HCT116 (cell line): ENCODE results near the gene FBXO31. TPM values are rescaled to one million over a fixed set of nuclear protein-coding genes. Genes with fewer than 3 reads are reported as not detected.

Experiments
- ATAC-seq: fragments of 200-7000 bp; cut with Tn5 transposase; 2 replicates; pipeline ENCODE4 v1.9.1; 2020; ENCODE audit warnings: mild to moderate bottlenecking, moderate library complexity
- BruUV-seq: library from RNA; stranded (reverse); fragments of 400-500 nt; replicated peaks from 2 replicates; lab custom pipeline; 2021; lab: Mats Ljungman, UMichigan
- CTCF ChIA-PET: fragments of 300-600 bp; sonication (Branson Sonifier 250); formaldehyde crosslinking; loops from one replicate; lab custom pipeline; 2021; ENCODE audit warnings: antibody characterized with exemption; lab: Charles Lee
- POLR2A ChIA-PET: fragments of 300-600, 350-600 bp; sonication (Branson Sonifier 250); formaldehyde crosslinking; loops from one replicate; lab custom pipeline; 2021; ENCODE audit warnings: antibody characterized with exemption; lab: Charles Lee
- RAD21 ChIA-PET, 2 experiments: fragments of 300-600 bp; sonication (Branson Sonifier 250); formaldehyde crosslinking; loops; one replicate each; lab custom pipeline; 2023; ENCODE audit warnings: low total read pairs in 2 of 2; ENCODE audit not compliant: uncharacterized antibody in 2 of 2, unreplicated experiment in 2 of 2, low non-redundant PET in 1 of 2; lab: Charles Lee
- DNase-seq: peaks from one replicate; pipeline ENCODE4 v3.0.0-alpha.2; 2010; ENCODE audit warnings: low read depth, low spot score
- H2AFZ ChIP-seq: fragments of 200-600 bp; shearing (Covaris generic), sonication (generic); 2 replicates; pipeline ENCODE4 v1.6.1; 2017; ENCODE audit warnings: low read depth, mixed run types, mixed read lengths, antibody characterized with exemption, low read length; ENCODE audit not compliant: poor library complexity, severe bottlenecking
- H3K27ac ChIP-seq: 2 replicates; pipeline ENCODE4 v1.5.1; 2012; ENCODE audit warnings: low read depth, low read length
- H3K27me3 ChIP-seq: fragments of 200-600 bp; sonication (generic); 2 replicates; pipeline ENCODE4 v1.6.1; 2016; ENCODE audit warnings: mixed run types, low read length, mixed read lengths; ENCODE audit not compliant: insufficient read depth
- H3K36me3 ChIP-seq, 2 experiments: fragments of 200-500 bp in 1 of 2; fragments of 200-600 bp in 1 of 2; sonication (Bioruptor generic) in 1 of 2; sonication (generic) in 1 of 2; 2 replicates each; pipeline versions ENCODE4 v1.5.1 to v1.6.1; 2014 to 2016; ENCODE audit warnings: low read length in 2 of 2, inconsistent platforms in 1 of 2, mixed read lengths in 1 of 2, mixed run types in 1 of 2; ENCODE audit not compliant: insufficient read depth in 2 of 2, control insufficient read depth in 1 of 2
- H3K4me1 ChIP-seq, 2 experiments: fragments of 200-600 bp in 1 of 2; sonication (generic) in 1 of 2; 2 replicates each; pipeline versions ENCODE4 v1.5.1 to v1.6.1; 2012 to 2017; ENCODE audit warnings: low read length in 2 of 2, inconsistent platforms in 1 of 2, mild to moderate bottlenecking in 1 of 2, mixed read lengths in 1 of 2, mixed run types in 1 of 2, moderate library complexity in 1 of 2; ENCODE audit not compliant: insufficient read depth in 2 of 2, control insufficient read depth in 1 of 2
- H3K4me2 ChIP-seq: fragments of 200-600 bp; sonication (generic); 2 replicates; pipeline ENCODE4 v1.6.1; 2017; ENCODE audit warnings: mixed run types, low read length, mixed read lengths
- H3K4me3 ChIP-seq, 2 experiments: fragments of 200-600 bp in 1 of 2; sonication (generic) in 1 of 2; replicated peaks in 1 of 2; 2 replicates each; pipeline ENCODE4 v1.5.1; 2011 to 2016; ENCODE audit warnings: low read length in 2 of 2, control low read depth in 1 of 2, low read depth in 1 of 2, mild to moderate bottlenecking in 1 of 2, mixed read lengths in 1 of 2, mixed run types in 1 of 2
- H3K79me2 ChIP-seq: fragments of 200-600 bp; sonication (generic); 2 replicates; pipeline ENCODE4 v1.6.1; 2017; ENCODE audit warnings: mild to moderate bottlenecking, mixed run types, low read length, moderate library complexity, mixed read lengths; ENCODE audit not compliant: insufficient read depth
- H3K9ac ChIP-seq: fragments of 200-600 bp; sonication (generic); 2 replicates; pipeline ENCODE4 v1.6.1; 2016; ENCODE audit warnings: low read length, mixed read lengths
- H3K9me2 ChIP-seq: fragments of 200-600 bp; sonication (generic), shearing (Covaris generic); 2 replicates; pipeline ENCODE4 v1.6.1; 2017; ENCODE audit warnings: mixed run types, mild to moderate bottlenecking, moderate library complexity; ENCODE audit not compliant: insufficient read depth
- H3K9me3 ChIP-seq, 2 experiments: fragments of 200-500 bp in 1 of 2; fragments of 200-600 bp in 1 of 2; sonication (Bioruptor generic) in 1 of 2; sonication (generic) in 1 of 2; 2 replicates each; pipeline ENCODE4 v1.6.1; 2014 to 2017; ENCODE audit warnings: low read length in 2 of 2, mixed read lengths in 2 of 2, inconsistent platforms in 1 of 2, low read depth in 1 of 2, mild to moderate bottlenecking in 1 of 2, mixed run types in 1 of 2, moderate library complexity in 1 of 2; ENCODE audit not compliant: control insufficient read depth in 1 of 2, insufficient read depth in 1 of 2
- H4K20me1 ChIP-seq: fragments of 200-600 bp; sonication (generic), shearing (Covaris generic); 2 replicates; pipeline ENCODE4 v1.6.1; 2017; ENCODE audit warnings: mixed run types, mild to moderate bottlenecking, moderate library complexity; ENCODE audit not compliant: insufficient read depth
- CBX3 ChIP-seq: IDR thresholded peaks from 2 replicates; pipeline ENCODE4 v1.6.1; 2012; ENCODE audit warnings: low read depth
- EGR1 ChIP-seq: IDR thresholded peaks from 2 replicates; pipeline ENCODE4 v1.6.1; 2012; ENCODE audit warnings: low read depth
- ELF1 ChIP-seq: IDR thresholded peaks from 2 replicates; pipeline ENCODE4 v1.6.1; 2012; ENCODE audit warnings: low read depth, borderline replicate concordance
- EZH2 ChIP-seq: fragments of 200-600 bp; sonication (generic); IDR thresholded peaks from 2 replicates; pipeline ENCODE4 v1.6.1; 2017; ENCODE audit warnings: antibody characterized with exemption, mixed run types
- EZH2phosphoT487 ChIP-seq: fragments of 200-600 bp; IDR thresholded peaks from 2 replicates; pipeline ENCODE4 v1.6.1; 2018; ENCODE audit warnings: antibody characterized with exemption, borderline replicate concordance
- JUND ChIP-seq: IDR thresholded peaks from 2 replicates; pipeline ENCODE4 v1.6.1; 2012
- MAX ChIP-seq: IDR thresholded peaks from 2 replicates; pipeline ENCODE4 v1.6.1; 2012
- SIN3A ChIP-seq: IDR thresholded peaks from 2 replicates; pipeline ENCODE4 v1.6.1; 2012; ENCODE audit warnings: low read depth
- SRF ChIP-seq: IDR thresholded peaks from 2 replicates; pipeline ENCODE4 v1.6.1; 2012; ENCODE audit warnings: low read depth
- TCF7L2 ChIP-seq: IDR thresholded peaks from 2 replicates; pipeline ENCODE4 v1.7.0; 2011; ENCODE audit warnings: borderline replicate concordance, inconsistent platforms; ENCODE audit not compliant: insufficient read depth, insufficient read length; ENCODE audit errors: extremely low read depth
- YY1 ChIP-seq: IDR thresholded peaks from 2 replicates; pipeline ENCODE4 v1.6.1; 2011; ENCODE audit warnings: low read length, low read depth, moderate library complexity, mild to moderate bottlenecking; ENCODE audit not compliant: insufficient replicate concordance; ENCODE audit errors: extremely low read depth
- intact Hi-C: fragments of 100-400 bp; cut with micrococcal nuclease; formaldehyde crosslinking; loops from 2 replicates; pipeline ENCODE4 v1.10.0; 2022
- total RNA-seq: library from RNA; stranded (reverse); gene quantifications from one replicate; pipeline ENCODE4 v1.2.1, GENCODE V29; 2021; ENCODE audit not compliant: unreplicated experiment
- TF ChIP-seq, protein P1 (sequence below): IDR thresholded peaks from 2 replicates; pipeline ENCODE4 v1.6.1; 2012; ENCODE audit warnings: low read depth

Gene FBXO31
- total RNA-seq, 1 experiment from 2014 or later: 52.1 TPM

DNA sequence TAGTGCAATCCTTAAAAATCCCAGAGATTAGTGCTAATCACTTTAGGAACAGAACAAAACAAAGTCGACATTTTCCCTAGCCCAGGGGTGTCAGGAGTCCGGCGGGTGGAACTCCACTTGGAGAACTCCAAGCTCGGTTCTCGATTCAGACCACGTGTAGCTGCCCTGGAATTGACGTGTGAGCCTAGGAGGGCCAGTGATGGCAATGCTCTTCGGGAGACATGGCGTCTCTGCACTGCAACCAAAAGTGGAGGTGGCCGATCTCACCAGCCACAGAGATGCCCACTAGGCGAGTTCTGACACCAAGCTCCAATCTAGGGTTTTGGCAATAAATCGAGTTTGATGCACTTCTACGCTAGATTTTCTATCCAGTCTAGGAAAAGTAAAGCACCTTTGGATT is 26.2 kb upstream of the FBXO31 start:
- TF ChIP-seq ELF1 (no peak), TCF7L2 (no peak), EZH2phosphoT487 (no peak), JUND (no peak), SIN3A (no peak), CBX3 (no peak), EZH2 (no peak), EGR1 (no peak)
- peaks cover 25% of the 10 kb centered on the region for H4K20me1 ChIP-seq
- peaks cover 21 to 26% of the 10 kb centered on the region in 2 experiments; a peak in 3 of 4 replicates for H3K36me3 ChIP-seq
- H3K9ac ChIP-seq: no peak overlapping the region
- no peak overlapping the region for H3K27ac ChIP-seq
- no peak overlapping the region for H3K4me2 ChIP-seq
- ChIA-PET POLR2A (no interaction called here), CTCF (interaction anchor here (0.6 to 1.2 kb wide), 4 partner anchors 10 to 226 kb away, joined by 3 to 5 read pairs (median 3); no protein-coding TSS in a partner anchor), RAD21 (no interaction called here)
- peaks cover 24 to 42% of the 10 kb centered on the region in 2 experiments for H3K4me1 ChIP-seq
- H3K4me3 ChIP-seq: no peak overlapping the region
- DNase-seq (no peak), ATAC-seq (no peak)
- intact Hi-C loops: loop anchor here (5.0 kb wide), 1 partner anchor 48 kb away; no protein-coding TSS in a partner anchor
- no peaks in the 10 kb centered on the region for H3K27me3 ChIP-seq
- no peak overlapping the region for H2AFZ ChIP-seq
- TSS peak; percentile 14 for BruUV-seq
- no peaks in the 10 kb centered on the region for H3K79me2 ChIP-seq
- no peaks in the 10 kb centered on the region for H3K9me2 ChIP-seq
- H3K9me3 ChIP-seq: no peaks in the 10 kb centered on the region

- Histone ChIP-seq H3K9me3 (no peaks in the 10 kb centered on the region), H3K9me2 (no peaks in the 10 kb centered on the region), H3K27me3 (no peaks in the 10 kb centered on the region), H3K36me3 (peaks cover 23% of the 10 kb centered on the region in 2 experiments), H3K4me2 (no peak overlapping the region), H2AFZ (no peak overlapping the region), H3K79me2 (no peaks in the 10 kb centered on the region), H3K9ac (no peak overlapping the region), H4K20me1 (peaks cover 25% of the 10 kb centered on the region), H3K27ac (no peak overlapping the region), H3K4me1 (peaks cover 24 to 42% of the 10 kb centered on the region in 2 experiments), H3K4me3 (no peak overlapping the region)
- ChIA-PET POLR2A (no interaction called here), RAD21 (no interaction called here), CTCF (interaction anchor here (1.0 to 1.2 kb wide), 2 partner anchors 11 to 227 kb away, joined by 3 to 5 read pairs; no protein-coding TSS in a partner anchor)
- no TSS peak for BruUV-seq
- no peak for ATAC-seq
- no peak for DNase-seq
- intact Hi-C loops: loop anchor here (5.0 kb wide), 1 partner anchor 48 kb away; no protein-coding TSS in a partner anchor
- TF ChIP-seq, protein P1, sequence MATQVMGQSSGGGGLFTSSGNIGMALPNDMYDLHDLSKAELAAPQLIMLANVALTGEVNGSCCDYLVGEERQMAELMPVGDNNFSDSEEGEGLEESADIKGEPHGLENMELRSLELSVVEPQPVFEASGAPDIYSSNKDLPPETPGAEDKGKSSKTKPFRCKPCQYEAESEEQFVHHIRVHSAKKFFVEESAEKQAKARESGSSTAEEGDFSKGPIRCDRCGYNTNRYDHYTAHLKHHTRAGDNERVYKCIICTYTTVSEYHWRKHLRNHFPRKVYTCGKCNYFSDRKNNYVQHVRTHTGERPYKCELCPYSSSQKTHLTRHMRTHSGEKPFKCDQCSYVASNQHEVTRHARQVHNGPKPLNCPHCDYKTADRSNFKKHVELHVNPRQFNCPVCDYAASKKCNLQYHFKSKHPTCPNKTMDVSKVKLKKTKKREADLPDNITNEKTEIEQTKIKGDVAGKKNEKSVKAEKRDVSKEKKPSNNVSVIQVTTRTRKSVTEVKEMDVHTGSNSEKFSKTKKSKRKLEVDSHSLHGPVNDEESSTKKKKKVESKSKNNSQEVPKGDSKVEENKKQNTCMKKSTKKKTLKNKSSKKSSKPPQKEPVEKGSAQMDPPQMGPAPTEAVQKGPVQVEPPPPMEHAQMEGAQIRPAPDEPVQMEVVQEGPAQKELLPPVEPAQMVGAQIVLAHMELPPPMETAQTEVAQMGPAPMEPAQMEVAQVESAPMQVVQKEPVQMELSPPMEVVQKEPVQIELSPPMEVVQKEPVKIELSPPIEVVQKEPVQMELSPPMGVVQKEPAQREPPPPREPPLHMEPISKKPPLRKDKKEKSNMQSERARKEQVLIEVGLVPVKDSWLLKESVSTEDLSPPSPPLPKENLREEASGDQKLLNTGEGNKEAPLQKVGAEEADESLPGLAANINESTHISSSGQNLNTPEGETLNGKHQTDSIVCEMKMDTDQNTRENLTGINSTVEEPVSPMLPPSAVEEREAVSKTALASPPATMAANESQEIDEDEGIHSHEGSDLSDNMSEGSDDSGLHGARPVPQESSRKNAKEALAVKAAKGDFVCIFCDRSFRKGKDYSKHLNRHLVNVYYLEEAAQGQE: no peak
- no peak for TF ChIP-seq EZH2
- TF ChIP-seq JUND: no peak
- TF ChIP-seq SRF: no peak
- no peak for TF ChIP-seq MAX
- TF ChIP-seq YY1: no peak
These were observed 25.6 kb upstream of the FBXO31 start for GRCh38 chr16:87409153-87409552.
